Peyer's patch (tissue), 4 donors: ENCODE data around the gene G0S2.
"Not testable (repeated sequence)": the region's sequence is repeated elsewhere in the genome, so short reads cannot be mapped to it uniquely, and the experiment has no call there.

Experiments used
- CTCF ChIP-seq, 6 experiments: fragments of 450-650 bp in 4 of 6; fragments of 200-600 bp in 2 of 6; sonication (generic) in 1 of 6; IDR thresholded peaks; one replicate each; pipeline ENCODE4 v1.5.1; 2017 to 2019; ENCODE audit warnings: antibody characterized with exemption in 6 of 6, mild to moderate bottlenecking in 3 of 6, moderate library complexity in 1 of 6
- POLR2A ChIP-seq, 2 donors: fragments of 450-650 bp; IDR thresholded peaks; one replicate each; pipeline ENCODE4 v1.5.1; 2017; ENCODE audit warnings: antibody characterized with exemption in 2 of 2, mild to moderate bottlenecking in 2 of 2, moderate library complexity in 2 of 2

GRCh38 chr1:209700686-209701085, 25.5 kb downstream of the G0S2 start:
- TF ChIP-seq POLR2A, CTCF (IDR thresholded peaks at IDR 0.05): not testable (repeated sequence)
